Uterus (tissue), 2 donors: ENCODE measurements around the gene ILDR2.

Source experiments
- CTCF ChIP-seq, 4 experiments: fragments of 200-600 bp in 2 of 4; fragments of 450-650 bp in 2 of 4; sonication (generic) in 2 of 4; IDR thresholded peaks; one replicate each; pipeline ENCODE4 v1.5.1; 2016 to 2019; ENCODE audit warnings: antibody characterized with exemption in 4 of 4, mild to moderate bottlenecking in 2 of 4, moderate library complexity in 1 of 4
- POLR2A ChIP-seq, 2 donors: fragments of 450-650 bp; IDR thresholded peaks; one replicate each; pipeline ENCODE4 v1.6.1; 2016; ENCODE audit warnings: antibody characterized with exemption in 2 of 2, mild to moderate bottlenecking in 1 of 2, moderate library complexity in 1 of 2

GRCh38 chr1:167011560-167012191 lies 36.3 kb upstream of the ILDR2 start:
- TF ChIP-seq CTCF (IDR thresholded peaks at IDR 0.05) (no peak), POLR2A (IDR thresholded peaks at IDR 0.05) (no peak)
